GM19395 (cell line): ENCODE measurements around the gene TUBAL3.

ENCODE experiments used
- ATAC-seq: cut with Tn5 transposase; IDR thresholded peaks from one replicate; pipeline ENCODE4 v1.9.1; 2021; ENCODE audit warnings: mild to moderate bottlenecking, moderate library complexity; ENCODE audit not compliant: unreplicated experiment

TUBAL3 gene

DNA sequence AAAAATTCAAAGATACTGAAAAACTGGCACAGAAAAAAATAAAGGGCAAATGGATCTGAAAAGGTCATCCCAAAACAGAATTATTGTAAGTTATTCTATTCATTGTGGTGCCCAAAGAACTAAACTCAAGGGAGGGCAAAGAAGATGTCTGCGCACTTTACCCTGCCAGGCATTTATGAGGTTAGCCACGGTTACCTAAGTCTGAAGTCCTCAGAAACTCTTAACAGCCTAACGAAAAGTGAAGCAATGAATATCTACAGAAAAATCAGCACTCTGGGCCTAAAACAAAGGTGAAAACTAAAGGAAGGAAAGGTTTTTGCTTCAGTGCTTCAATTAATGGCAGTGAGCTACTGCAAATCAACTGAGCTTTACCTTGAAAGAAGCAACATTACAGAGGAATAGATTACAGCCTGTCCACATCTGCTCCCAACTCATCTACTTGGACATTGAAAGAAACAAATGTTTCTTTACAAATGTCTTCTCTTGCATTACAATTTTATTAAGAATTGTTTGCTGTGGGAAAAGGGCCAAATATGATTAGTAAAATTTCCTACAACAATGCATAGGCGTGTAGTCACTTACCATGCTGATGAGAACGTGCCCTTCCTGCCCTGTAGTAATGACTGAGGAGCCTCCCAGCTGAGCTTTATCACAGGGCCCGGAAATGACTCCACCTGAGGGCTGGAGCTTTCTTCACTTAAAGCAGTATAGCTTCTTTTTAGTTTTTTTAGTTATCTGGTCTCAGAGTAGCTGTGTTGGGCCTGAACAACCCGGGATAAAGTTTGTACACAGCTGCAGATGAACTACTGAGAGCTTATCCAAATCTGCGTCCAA is at the start of gene TUBAL3:
Gene TUBAL3 (minus strand): TSS at position 621 of the 834 bp plus-strand sequence. CDS start 36 bp downstream, at position 585.
- no peak for ATAC-seq

- no peak for ATAC-seq
Measured at GRCh38 chr10:5453749-5454489, 49.3 kb upstream of the TUBAL3 start.

DNA sequence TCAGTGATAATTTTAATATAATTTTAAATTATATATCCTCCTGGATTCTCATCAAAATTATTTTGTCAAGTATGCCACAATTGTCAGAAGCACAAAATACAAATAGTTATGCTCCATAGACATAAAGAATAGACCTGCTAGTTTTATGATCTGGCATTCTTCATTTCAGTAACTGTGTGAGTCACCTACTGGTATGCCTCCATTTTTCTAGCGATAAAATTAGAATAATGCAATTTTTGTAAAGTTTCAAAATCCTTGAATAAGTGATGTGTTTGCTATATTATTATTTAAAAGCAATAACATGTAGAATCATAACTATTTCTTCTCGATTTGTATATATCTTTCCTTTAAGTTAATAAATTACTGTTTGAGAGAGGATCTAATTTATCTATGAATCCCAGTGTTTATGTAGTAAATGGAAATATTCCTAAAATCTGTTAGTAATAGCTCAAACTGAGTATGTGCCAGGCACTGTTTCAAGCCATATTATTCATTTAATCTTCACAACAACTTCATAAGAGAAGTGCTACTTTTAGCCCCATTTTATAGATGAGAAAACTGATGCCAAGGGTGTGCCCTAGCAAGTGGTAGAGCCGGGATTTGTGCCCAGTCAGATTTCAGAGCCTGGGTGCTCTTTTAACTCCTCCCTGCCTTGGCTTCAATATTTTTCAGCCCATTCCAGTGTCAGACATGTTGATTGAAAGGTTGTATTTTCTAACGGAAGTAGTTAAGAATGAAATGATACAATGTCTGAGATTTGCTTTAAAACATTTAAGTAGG is 46.2 kb upstream of the TUBAL3 start:
- no peak for ATAC-seq

- no peak for ATAC-seq
Measured at GRCh38 chr10:5449823-5450222, 45.2 kb upstream of the TUBAL3 start.

- ATAC-seq, result no peak
Measured at GRCh38 chr10:5449227-5449626, 44.6 kb upstream of the TUBAL3 start.

GRCh38 chr10:5448333-5449001 is 43.8 kb upstream of the TUBAL3 start:
- ATAC-seq, result no peak

DNA sequence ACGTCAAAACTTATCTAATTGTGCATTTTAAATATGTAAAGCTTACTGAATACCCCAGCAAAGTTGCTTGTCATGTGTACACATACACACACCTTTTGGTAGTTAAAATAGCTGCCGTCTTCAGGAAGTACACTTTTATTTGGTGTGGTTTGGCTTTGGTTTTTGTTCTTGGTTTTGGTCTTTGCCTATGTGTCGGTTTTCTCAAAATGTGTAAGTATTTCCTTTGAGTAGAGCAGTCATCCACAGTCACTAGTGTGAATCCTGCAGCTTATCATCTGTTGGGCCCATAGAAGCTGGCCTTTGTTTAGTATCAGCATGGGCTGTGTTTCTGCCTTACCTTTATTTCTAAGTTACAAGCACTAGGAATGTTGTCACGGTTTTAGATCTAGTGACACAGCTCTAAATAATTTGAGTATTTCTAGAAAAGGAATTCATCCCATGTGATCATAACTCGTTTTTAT is 43.0 kb upstream of the TUBAL3 start:
- peak; percentile 68 for ATAC-seq

- ATAC-seq, result no peak
Measured at GRCh38 chr10:5447056-5447455, 42.4 kb upstream of the TUBAL3 start.

DNA sequence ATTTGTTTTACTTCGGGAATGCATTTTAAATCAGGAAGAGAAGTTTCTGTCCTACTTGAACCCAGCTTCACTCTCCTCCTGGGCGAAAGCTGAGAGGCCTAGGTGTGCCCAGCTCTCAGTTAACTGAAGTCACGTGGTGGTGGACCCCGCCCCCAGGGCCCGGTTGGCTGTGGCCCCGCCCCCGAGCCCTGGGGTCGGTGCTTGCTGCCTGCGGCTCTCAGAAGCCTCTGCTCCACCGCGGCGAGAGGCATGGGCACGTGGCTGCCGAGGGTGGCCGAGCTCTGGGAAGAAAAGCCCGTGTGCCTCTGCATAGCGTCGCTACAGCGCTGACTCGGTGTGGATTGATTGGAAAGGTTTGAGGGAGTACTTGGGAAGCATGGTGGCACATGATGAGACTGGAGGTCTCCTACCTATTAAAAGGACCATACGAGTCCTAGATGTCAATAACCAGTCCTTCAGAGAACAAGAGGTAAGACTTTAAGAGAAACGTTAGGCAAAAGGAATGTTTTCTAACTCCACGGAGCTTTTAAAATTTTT is 41.8 kb upstream of the TUBAL3 start:
- no peak for ATAC-seq

DNA sequence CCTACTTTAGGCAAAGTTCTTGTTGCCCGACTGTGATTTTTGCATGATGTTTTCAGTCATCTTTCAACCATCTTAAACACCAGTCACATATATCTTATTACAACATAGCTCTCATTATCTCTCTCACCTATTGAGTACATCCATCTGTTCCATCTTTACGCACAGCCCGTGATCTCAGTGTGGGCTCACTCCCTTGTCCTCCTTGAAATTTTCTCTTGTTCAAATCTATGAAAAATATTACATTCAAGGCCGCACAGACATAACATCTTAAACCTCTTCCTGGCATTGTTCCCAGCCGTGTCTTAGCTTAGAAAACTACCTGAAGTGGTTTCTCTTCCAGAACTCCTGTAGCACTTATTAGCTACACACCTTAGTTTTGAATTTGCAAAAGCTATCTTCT is 40.4 kb upstream of the TUBAL3 start:
- no peak for ATAC-seq

- peak; percentile 77 for ATAC-seq
Measured at GRCh38 chr10:5443429-5443828, 38.8 kb upstream of the TUBAL3 start.

GRCh38 chr10:5442990-5443370 is 38.4 kb upstream of the TUBAL3 start:
- ATAC-seq, result peak; percentile 44

DNA sequence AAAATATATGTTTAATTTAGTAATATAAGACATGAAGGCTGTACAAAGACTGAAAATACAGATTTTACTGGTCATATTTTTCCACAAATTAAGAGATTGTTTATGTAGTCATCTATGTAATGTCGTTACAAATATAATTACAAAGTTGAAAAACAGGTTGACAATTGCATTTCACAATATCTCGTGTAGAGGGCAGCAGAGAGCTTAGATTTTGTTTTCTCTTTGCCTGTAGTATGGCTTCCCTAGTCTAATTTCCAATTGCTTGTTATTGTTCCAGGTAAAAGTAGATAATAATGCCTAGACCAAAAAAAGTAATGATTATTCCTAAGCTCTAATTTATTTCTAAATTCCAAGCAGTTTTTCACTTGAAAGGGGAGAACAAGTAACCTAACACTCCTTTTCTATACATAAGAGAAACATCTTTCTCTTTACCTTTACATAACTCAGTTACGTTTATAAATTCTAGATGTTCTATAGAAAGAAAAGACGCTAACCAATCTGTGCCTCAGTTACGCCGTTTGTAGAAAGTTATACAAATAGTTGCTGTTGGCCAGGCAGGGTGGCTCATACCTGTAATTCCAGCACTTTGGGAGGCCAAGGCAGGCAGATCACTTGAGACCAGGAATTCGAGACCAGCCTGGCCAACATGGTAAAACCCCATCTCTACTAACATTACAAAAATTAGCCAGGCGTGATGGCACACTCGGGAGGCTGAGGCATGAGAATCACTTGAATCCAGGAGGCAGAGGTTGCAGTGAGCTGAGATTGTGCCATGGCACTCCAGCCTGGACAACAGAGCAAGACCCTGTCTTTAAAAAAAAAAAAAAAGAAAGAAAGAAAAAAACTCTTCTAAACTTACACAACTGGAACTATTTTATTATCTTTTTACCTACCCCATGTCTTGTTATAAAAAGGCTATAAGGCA is 37.7 kb upstream of the TUBAL3 start:
- no peak for ATAC-seq

- no peak for ATAC-seq
Measured at GRCh38 chr10:5441106-5441505, 36.5 kb upstream of the TUBAL3 start.

GRCh38 chr10:5440206-5440605 is 35.6 kb upstream of the TUBAL3 start:
- no peak for ATAC-seq

DNA sequence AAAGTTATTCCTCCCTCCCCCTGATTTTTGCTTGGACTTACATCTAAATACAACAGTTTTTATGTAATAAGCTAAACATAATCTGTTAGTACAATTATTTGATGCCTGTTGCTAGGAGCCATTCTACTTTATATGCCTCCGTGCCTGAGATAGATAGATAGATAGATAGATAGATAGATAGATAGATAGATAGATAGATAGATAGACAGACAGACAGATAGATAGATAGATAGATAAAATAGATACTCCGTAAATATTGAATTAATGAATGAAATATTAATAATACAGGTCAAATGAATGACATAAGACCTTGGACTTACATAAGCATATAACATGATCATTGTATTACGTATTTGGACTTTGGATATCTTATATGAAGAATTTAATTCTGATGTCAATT is 30.7 kb upstream of the TUBAL3 start:
- ATAC-seq, result no peak

DNA sequence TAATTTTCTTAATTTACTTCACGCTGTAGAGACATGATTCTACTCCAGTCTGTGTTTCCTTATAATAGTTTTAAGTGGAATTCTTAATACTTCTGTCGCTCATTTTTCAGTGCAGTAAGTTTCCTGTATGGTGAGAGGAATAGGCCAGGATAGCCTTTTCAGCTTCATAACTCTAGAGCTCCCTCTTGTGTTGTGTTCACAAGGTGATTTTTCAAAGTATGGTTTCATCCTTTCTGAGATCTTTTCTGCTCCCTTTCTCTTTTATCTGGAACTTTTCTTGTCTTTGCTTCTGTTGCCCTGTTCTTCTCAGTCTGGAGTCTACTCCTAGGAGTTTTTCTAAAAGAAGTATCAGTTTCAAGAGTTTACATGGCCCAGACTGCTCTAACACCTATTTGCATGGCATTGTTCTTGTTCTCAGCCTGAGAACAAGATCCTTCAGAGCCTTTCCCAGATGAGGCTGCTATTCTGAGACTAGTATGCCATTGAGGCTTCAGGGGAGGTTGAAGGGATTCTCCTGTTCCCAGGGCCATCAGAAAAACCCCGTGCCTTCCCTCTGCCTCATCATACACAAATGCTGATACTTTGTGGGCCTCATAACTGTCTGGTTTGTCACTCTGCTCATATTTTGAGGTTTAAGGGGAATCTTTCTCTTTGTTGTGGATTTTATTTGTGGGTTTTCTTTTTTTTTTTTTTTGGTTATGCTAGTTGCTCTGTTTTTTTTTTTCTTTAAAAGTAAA is 29.6 kb upstream of the TUBAL3 start:
- peak; percentile 77 for ATAC-seq

- ATAC-seq, result no peak
Measured at GRCh38 chr10:5433182-5433581, 28.6 kb upstream of the TUBAL3 start.

DNA sequence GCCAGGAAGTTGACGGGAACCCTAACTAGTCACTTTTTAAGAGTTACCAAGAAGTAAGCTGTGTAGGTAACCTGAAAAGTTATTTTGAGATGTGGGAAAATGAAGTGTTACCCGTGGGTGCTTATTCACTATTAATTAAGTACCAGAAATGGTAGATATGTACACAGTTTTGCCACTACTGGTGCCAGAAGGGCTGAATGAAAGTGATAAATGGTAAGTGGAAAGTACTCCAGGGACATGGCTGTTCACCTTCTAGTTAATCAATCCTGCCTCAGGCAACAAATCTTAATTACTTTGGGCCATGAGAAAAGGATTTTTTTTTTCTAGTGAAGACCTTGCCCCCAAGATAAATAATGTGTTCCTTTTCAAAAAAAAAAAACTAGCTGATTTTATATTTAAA is 23.5 kb upstream of the TUBAL3 start:
- ATAC-seq, result no peak
